NCI-H2196 treated with DMSO at 0.1 percent for 48 hours (cell line): ENCODE results near the gene TPRKB.
A peak's percentile ranks its signal among the peaks of the same experiment; 100 is the strongest.
"Not testable (repeated sequence)": the region's sequence is repeated elsewhere in the genome, so short reads cannot be mapped to it uniquely, and the experiment has no call there.

Experiments used
- DNase-seq: peaks from one replicate; lab custom pipeline; 2025; ENCODE audit not compliant: unreplicated experiment; lab: John Stamatoyannopoulos, UW

TPRKB gene

DNA sequence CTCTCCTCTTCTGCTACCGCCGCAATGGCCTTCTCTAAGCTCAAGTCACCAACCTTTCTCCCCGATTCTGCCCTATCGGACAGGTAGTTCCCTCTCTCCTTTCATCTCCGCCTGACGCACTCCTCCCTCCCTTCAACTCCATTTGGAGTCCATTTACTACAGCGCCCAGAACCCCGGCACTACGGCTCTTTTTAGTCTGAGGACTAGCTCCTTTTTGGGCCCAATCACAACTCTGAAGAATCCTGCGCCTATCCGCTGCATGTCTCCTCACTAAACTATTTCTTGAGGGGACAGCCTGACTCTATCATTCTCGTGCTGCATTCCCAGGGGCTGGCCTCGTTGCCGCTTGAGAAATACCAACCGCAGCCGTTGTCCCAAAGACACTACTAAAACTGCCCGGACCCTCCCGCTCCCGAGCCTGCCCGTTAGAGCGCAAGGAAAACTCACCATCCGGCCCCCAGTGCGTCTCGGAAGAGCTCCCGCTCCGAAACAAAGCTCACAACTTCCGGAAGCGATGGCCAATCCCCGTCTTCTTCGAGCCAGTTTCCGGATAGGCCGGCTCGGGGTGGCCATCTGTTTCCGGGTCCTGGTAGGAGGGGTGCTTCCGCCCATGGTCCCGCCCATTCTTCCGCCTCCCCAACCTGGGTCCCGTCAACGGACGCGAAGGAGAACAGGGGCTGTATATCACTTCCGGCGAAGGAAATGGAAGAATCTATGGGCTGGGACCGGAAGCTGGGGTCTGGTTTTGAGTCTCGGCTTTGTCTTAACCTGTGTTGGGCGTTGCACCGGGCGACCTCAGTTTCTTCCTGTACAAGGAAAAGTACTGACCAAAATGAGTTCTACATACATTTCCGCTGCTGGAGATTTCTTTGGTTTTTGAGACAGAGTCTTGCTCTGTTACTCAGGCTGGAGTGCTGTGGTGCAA is at the start of gene TPRKB:
Gene TPRKB (minus strand): TSS at position 491 of the 925 bp plus-strand sequence. CDS start 2,776 bp downstream, outside the sequence.
- peak; percentile 69 for DNase-seq

DNA sequence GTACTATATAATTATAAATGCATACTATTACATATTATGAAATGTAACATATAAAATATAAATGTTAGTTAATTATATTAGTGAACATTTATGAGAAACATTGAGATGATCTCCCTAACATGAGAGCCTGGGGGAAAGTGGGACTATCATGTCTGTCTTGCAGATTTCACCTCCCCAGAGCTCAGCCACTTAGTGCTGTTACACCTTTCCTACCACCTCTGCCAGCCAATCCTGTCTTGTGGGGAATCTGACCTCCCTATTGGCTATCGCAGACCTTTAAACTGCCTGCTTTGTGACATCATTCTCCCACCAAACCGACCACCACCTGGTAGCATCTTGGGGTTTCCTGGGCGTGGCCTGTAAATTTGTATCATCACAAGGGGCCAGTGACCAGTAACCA is 46.7 kb upstream of the TPRKB start, which contains the start of gene C2orf78:
Gene C2orf78 (plus strand): TSS at position 301 of the 400 bp plus-strand sequence. CDS start 127 bp downstream, outside the sequence.
- not testable (repeated sequence) for DNase-seq

DNA sequence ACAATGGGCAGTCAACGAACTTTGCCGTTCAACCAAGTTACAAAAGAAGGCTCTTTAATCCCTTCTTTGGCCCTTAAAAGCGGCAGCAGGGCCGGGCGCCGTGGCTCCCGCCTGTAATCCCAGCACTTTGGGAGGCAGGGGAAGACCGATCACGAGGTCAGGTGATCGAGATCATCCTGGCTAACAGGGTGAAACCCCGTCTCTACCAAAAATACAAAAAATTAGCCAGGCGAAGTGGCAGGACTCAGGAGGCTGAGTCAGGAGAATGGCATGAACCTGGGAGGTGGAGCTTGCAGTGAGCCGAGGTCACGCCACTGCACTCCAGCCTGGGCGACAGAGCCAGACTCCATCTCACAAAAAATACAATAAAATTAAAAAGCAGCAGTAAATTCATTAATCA is 46.3 kb upstream of the TPRKB start:
- not testable (repeated sequence) for DNase-seq

DNA sequence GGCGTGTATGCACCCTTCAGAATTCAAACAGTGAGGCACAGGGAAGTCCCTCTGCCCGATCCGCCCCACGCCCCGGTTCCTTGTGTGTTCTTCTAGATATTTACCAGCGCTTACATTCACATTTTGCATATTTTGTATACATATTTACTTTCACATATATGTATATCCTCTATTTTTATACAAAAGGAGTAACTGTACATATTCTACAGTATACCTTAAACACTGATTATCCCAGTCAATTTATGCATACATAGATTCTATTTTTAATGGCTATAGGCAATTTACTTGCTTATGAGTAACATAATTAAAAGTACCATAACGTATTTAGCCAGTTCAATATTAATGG is 43.1 kb upstream of the TPRKB start:
- DNase-seq = no peak

DNA sequence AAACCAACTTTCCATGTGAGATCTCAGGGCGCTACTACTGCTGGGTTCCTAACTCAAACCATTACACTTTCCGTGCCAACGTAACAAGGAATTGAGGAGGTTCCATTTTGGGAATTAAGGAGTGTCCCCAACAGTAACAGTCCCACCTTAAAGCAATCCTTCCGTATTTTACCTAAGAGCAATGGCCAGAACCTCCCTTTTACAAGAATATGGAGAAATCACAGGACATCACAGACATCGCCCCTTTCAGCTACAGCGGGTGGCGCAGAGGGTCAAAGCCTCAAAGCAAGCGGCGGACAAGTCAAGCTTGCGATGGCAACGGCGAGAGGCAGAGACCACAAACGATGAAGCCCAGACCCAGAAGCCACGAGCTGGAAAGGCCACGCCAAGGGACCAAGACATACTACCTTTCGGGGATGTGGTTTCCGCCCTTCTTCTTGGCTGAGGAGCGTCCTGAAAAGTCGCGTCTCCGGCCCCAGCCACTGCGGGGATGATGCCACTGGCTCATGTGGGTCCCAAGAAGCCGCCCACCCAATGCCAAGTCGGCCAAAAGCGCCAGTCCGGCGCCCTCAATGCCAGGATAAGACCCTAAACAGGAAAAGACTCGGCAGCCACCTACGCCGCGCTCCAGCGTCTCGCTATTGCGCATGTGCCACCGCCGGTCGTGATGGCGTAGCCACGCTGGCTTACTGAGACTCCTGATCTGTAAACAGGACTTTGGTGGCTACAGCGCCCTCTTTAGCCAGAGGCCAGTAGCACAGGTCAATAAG is 42.5 kb upstream of the TPRKB start, which contains the start of gene DUSP11:
Gene DUSP11 (minus strand): TSS at position 637 of the 770 bp plus-strand sequence. CDS start 129 bp downstream, at position 508.
- DNase-seq = peak; percentile 54

- DNase-seq = not testable (repeated sequence)
These were observed 41.8 kb upstream of the TPRKB start for GRCh38 chr2:73778867-73779466.

- no peak for DNase-seq
These were observed 39.8 kb upstream of the TPRKB start for GRCh38 chr2:73776869-73777519.

DNA sequence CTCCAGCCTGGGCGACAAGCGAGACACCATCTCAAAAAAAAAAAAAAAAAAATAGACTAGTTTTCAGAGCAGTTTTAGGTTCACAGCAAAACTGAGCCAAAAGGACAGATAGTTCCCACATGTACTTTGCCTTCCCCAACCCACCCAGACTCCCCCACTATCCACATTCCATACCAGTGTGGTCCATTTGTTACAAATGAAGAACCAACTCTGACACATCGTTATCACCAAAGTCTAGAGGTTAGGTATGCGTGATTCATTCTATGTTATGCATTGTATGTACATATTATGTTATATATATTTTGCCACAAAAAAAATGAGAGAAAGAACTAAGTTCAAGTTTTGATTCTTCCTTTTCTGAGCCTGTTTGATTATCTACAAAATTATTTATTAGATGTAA is 39.2 kb upstream of the TPRKB start:
- no peak for DNase-seq

GRCh38 chr2:73772819-73773218 is 35.7 kb upstream of the TPRKB start:
- no peak for DNase-seq

DNA sequence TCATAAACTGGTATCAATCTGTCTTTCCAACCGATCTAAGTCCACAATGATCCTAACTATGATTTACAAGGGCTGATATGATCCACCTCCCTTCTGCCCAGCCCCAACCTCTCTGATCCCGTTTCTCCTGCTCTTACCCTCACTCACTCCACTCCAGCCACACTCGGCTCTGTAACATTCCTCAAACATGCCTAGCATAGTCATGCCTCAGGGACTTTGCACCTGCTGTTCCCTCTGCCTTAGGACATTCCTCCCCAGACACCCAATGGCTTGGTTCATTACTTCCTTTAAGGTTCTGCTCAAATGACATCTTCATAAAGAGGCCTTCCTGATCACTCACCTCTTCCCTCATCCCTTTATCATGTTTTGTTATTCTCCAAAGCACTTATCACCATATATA is 33.6 kb upstream of the TPRKB start:
- DNase-seq = no peak

- DNase-seq = no peak
These were observed 29.8 kb upstream of the TPRKB start for GRCh38 chr2:73766994-73767393.

DNA sequence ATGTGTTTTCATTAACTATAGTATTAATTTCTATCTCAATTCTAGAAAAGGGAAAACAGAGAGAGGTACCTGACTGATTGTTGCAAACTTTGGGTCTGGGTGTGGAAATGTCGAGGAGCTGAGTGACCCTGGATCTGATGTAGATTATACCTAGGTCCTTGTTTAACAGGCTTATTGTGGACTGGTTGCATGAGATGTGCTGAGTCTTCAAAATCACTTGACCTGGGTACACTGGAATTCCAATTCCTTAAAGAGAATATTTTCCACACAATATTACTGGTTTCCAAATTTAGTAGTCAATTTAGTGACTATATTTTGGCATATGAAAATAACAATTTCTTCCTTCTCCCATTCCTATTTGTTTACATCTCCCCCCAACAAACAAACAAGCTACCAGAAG is 29.2 kb upstream of the TPRKB start:
- no peak for DNase-seq

DNA sequence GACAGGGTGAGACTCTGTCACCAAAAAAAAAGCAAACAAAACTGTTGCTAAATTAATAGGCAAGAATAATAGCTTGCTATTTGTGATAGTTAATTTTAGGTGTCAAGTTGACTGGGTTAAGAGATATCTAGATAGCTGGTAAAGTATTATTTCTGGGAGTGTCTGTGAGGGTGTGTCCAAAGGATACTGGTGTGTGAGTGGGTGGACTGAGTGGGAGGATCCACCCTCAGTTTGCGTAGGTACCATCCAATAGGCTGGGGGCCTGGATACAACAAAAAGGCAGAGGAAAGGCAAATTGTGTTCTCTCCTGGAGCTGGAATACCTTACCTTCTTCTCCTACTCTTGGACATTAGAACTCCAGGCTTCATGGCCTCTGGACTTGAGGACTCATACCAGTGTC is 27.8 kb upstream of the TPRKB start:
- no peak for DNase-seq

- DNase-seq = no peak
These were observed 25.4 kb upstream of the TPRKB start for GRCh38 chr2:73762571-73762970.

DNA sequence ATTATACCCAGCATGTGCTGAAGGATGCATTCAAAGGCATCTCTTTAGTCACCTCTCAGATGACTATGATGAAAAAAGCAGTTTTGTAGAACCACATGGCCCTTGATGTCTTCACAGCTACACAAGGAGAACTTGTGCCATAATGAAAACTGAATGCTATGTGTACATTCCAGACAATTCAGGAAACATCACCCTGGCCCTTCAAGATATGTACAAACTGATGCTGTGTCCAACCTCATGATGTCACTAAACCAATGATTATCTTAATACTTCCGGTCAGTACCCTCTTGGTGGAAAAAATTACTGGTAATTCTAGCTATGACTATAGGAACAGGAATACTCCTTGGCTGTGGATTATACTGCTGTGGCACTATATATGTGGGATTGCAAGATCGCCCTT is 22.8 kb upstream of the TPRKB start:
- no peak for DNase-seq

DNA sequence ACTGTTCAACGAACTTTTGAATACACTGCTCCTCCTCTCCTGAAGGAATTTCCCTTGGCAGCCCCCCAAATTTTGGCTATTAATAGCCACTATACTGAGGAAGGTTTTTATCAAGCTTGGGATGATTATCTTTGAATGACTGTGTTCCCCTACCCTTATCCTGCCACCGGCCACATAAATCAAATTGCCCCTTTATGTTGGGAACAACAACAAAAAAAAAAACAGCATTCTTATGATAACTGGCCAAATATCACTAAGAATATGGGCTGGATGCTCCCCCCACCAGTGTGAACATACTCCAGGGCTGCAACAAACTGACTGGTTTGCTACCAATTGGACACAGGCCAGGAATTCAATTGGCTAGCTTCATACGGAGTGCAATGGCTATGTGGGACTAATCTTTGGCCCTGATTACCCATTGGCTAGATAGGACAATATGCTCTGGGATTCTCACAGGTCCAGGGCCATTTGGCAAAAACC is 22.2 kb upstream of the TPRKB start:
- no peak for DNase-seq

- not testable (repeated sequence) for DNase-seq
These were observed 17.2 kb upstream of the TPRKB start for GRCh38 chr2:73754332-73754731.

DNA sequence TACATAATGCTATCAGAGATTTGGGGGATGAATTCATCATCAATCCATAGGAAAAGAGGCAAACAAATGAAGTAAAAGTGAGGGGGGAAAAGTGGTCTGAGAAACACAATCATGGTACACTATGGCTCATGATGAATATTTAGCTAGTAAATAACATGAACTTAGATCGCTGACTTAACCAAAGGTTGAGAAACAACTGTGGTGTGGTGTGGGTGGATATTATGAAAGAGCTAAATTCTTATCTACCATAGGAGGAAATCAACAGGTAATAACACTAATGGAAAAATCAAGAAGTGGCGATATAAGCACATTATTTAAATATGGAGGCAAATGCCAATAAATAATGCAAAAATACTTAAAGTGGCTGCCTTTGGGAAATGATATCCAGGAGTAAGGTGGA is 12.2 kb upstream of the TPRKB start:
- no peak for DNase-seq

GRCh38 chr2:73746877-73747208 is 9.7 kb upstream of the TPRKB start:
- DNase-seq = no peak

- no peak for DNase-seq
These were observed 9.1 kb upstream of the TPRKB start for GRCh38 chr2:73746015-73746876.
